Measurements from ENCODE around the gene TATDN2.

The TATDN2 gene

GRCh38 chr3:10321630-10322351 lies 73.5 kb downstream of the TATDN2 start:
- no peak for TF ChIP-seq CTCF (conservative IDR thresholded peaks at IDR 0.05; ENCODE audit: low read depth, low read length)
- DNase-seq (ENCODE audit: low read depth), result no peak
- H3K4me3 ChIP-seq (ENCODE audit: low read depth, low read length), result no peak overlapping the region

- DNase-seq (ENCODE audit: low read depth), result peak; percentile 13
- TF ChIP-seq CTCF (conservative IDR thresholded peaks at IDR 0.05; ENCODE audit: low read depth, low read length), result peak; percentile 50
- no peak overlapping the region for H3K4me3 ChIP-seq (ENCODE audit: low read depth, low read length)
Measured at GRCh38 chr3:10322352-10322710, 74.1 kb downstream of the TATDN2 start.

GRCh38 chr3:10327592-10327991 lies 79.3 kb downstream of the TATDN2 start:
- DNase-seq (ENCODE audit: low read depth), result no peak
- no peak for TF ChIP-seq CTCF (conservative IDR thresholded peaks at IDR 0.05; ENCODE audit: low read depth, low read length)

GRCh38 chr3:10328460-10329071 lies 80.3 kb downstream of the TATDN2 start:
- no peak overlapping the region for H3K4me3 ChIP-seq (ENCODE audit: low read depth, low read length)
- DNase-seq (ENCODE audit: low read depth), result no peak

More at GRCh38 chr3:10327592-10327991, 79.3 kb downstream of the TATDN2 start:
- no peak overlapping the region for H3K4me3 ChIP-seq (ENCODE audit: low read depth, low read length)

GRCh38 chr3:10329495-10330015 lies 81.3 kb downstream of the TATDN2 start:
- H3K4me3 ChIP-seq (ENCODE audit: low read depth, low read length), result no peak overlapping the region
- no peak for TF ChIP-seq CTCF (conservative IDR thresholded peaks at IDR 0.05; ENCODE audit: low read depth, low read length)
- DNase-seq (ENCODE audit: low read depth), result no peak

More at GRCh38 chr3:10328460-10329071, 80.3 kb downstream of the TATDN2 start:
- TF ChIP-seq CTCF (conservative IDR thresholded peaks at IDR 0.05; ENCODE audit: low read depth, low read length), result no peak

GRCh38 chr3:10330319-10330718 lies 82.1 kb downstream of the TATDN2 start:
- DNase-seq (ENCODE audit: low read depth), result no peak
- no peak overlapping the region for H3K4me3 ChIP-seq (ENCODE audit: low read depth, low read length)
- TF ChIP-seq CTCF (conservative IDR thresholded peaks at IDR 0.05; ENCODE audit: low read depth, low read length), result no peak

All from choroid plexus epithelial cell (primary cell).